CMK (cell line): ENCODE measurements around the gene LYL1.

Source experiments
- DNase-seq: peaks from one replicate; pipeline ENCODE4 v3.0.0-alpha.2; 2010; ENCODE audit warnings: low read depth

LYL1 gene

DNA sequence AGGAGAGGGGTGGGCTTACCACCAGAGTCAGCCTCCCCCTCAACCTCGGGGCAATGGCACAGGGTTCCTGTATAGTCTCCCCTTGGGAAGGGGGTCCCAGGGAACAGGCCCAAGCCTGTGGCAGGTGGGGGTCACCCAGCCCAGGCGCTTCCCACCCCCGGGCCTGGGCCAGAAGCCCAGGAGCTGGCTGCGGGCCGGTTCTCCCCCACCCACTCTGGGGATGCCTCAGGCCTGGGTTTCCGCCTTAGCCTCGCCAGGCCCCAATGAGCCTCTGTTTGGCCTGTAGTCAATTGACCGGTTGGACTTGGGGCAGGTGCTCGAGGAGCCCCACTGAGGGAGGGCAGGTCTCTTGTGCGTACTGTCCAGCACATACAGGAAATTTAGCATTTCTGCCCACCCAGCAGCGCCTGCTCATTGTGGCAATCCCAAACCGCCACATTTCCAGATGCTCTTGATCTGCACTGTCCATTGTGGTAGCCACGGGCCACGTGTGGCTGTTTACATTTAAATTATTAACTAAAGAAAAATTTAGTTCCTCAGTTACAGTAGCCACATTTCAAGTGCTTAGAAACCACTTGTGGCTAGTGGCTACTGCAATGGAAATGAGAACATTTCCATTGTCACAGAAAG, 9.9 kb downstream of the LYL1 start:
- no peak for DNase-seq

DNA sequence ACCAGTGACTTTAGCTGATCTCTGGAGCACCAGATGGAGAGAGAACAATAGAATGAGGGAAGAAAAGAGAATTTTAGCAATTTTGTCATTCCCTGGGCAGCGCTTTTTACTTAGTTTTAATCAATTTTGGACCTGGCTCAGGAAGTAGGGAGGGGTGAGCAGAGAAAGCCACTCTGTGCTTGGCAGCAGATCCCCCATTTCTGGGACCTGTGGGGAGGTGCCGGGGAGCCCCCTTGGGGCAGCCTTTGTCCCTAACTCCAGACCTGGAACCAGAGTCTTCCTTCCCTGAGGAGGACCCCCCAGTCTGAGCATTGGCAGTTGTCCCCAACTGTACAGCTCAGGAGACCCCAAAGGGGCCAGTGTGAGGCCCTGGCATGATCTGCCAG, 10.5 kb downstream of the LYL1 start:
- no peak for DNase-seq

GRCh38 chr19:13091400-13092157, 11.1 kb downstream of the LYL1 start:
- DNase-seq, result no peak

GRCh38 chr19:13090511-13091231, 12.0 kb downstream of the LYL1 start:
- DNase-seq, result no peak

- no peak for DNase-seq
These were observed 12.7 kb downstream of the LYL1 start for GRCh38 chr19:13089857-13090507.

DNA sequence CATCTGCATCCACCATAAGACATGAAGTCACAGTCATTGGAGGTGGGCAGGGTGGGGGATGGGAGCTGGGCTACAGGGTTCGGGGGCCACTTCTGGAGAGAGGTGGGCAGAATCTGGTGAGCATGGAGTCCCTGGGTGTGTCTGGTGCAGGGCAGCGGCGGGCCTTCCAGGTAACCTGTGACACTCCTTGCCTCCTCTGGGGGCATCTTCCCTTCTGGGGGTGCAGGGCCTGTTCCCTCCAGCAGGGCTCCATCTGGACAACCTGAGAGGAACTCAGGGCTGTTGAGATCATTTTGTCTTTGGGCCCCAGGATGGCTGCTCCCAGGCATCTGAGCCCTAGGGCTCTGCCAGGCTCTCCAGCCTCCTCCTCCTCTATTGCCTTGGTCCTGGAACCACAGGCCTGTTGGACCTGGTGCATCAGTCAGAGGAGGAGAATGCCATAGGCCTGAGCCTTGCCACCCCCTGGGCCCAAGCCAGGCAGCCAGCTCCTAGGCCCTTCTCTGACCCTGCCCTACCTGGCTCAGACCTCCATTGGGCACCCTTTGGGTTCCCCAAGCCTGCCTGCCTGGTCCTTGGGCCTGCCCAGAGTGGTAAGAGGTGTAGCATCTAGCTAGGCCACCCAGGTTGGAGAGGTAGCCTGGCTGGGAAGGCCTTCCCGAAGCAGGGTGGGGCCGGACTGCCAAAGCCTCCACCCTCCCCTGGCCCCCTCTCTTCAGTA, 13.4 kb downstream of the LYL1 start:
- no peak for DNase-seq

DNA sequence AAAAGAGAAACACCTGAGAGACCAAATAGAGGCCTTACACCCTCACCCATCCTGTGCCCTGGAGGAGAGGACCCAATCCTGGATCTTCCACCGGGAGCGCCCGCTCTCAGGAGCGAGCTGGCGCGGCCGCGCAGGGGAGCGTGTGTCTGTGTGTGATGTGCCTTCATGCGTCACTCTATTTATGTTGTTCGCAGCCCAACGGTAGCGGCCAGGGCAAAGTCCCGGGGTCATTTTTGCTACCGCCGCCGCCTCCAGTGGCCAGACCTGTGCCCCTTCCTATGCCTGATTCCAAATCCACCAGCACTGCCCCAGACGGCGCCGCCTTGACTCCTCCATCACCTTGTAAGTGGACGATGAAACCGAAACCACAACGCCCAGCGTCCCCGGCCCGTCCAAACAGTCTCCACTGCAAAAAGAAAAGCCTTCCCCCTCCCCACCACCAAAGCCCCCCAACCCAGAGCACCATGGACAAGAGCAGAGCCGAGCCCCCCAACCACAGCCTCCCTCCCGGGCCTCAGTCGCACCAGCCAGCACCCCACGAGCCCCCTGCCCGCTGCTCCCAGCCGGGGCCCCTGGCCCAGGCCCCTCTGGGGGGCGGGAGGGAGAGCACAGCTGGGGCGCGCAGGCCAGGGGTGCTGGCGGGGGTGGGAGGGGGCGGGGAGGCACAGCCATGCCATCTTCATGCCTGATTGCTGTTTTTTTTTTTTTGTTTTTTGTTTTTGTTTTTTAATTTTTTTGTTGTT, 14.7 kb downstream of the LYL1 start:
- DNase-seq, result no peak

DNA sequence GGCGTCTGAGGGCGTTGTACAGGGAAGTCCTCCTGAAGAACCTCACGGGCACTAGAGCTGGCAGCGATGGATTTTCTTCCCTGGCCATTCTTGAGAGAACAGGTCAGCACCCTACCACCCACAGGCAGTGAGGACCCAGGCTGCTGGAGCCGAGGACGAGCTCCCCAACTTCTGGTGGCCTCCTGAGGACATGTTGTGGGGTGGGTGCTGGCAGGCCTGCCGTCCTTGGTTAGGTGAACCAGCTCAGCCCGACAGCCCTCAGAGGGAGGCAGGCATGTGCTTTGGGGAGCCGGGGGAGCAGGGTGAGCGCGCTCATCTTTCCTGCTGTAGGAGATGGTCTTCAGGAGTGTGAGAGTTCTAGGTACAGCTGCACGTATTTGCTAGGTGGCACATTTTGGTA, 15.4 kb downstream of the LYL1 start:
- no peak for DNase-seq

GRCh38 chr19:13086341-13086740, 16.3 kb downstream of the LYL1 start:
- no peak for DNase-seq

- DNase-seq, result no peak
These were observed 17.0 kb downstream of the LYL1 start for GRCh38 chr19:13085666-13086065.

- no peak for DNase-seq
These were observed 19.0 kb downstream of the LYL1 start for GRCh38 chr19:13083627-13084026.

DNA sequence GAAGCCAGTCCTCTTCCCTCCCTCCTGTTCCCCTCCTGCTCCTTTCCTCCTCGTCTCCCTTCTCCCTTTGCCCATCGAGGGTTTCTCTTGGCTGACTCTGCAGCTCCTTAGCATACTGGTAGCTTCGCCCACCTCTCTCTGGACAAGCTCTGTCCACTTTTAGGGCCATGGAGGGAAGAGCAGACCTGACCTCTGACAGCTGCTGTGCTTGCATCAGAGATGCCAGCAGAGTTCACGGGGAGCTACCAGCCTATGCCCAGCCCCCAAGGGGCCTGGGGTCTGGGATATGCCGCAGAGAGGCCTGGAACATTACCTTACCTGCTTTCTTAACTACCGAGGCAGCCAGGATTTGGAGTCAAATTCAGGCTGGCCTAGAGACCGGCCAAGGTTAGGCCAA, 19.7 kb downstream of the LYL1 start:
- DNase-seq, result no peak

DNA sequence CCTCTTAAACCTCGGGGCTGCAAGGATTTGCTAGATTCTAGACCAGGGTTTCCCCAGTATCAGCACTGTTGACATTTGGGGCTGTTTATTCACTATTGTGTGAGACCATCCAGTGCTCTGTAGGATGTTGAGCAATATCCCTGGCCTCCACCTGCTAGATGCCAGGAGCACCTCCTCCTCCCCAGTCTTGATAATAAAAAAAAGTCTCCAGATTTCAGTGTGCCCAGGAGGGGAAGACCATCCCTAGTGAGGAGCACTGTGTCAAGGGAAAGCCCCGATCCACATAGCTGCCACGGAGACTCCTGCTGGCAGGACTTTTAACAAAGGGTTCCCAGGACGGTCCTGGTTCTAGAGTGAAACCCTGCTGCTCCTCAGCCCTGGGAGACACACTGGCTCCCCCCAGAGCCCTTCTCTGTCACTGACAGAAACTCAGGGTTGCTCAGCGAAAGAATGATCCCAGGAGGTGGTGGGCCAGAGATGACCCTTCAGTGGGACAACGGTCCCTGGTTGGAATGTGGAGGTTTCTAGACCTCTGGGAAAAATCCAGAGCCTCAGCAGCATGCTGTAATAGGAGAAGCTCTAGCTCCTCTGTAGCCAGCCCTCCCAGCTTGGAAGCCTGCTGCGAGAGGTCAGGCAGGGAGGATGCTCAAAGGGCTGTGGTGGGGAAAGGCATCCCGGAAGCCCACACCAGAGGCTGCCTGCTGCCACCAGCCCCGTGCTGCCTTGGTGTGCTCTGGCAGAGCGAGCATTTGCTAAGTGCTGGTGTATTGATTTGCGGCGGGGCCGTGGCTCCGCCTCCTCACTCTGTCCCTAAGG, 20.3 kb downstream of the LYL1 start:
- DNase-seq, result no peak

GRCh38 chr19:13079542-13079986, 23.1 kb downstream of the LYL1 start:
- no peak for DNase-seq

DNA sequence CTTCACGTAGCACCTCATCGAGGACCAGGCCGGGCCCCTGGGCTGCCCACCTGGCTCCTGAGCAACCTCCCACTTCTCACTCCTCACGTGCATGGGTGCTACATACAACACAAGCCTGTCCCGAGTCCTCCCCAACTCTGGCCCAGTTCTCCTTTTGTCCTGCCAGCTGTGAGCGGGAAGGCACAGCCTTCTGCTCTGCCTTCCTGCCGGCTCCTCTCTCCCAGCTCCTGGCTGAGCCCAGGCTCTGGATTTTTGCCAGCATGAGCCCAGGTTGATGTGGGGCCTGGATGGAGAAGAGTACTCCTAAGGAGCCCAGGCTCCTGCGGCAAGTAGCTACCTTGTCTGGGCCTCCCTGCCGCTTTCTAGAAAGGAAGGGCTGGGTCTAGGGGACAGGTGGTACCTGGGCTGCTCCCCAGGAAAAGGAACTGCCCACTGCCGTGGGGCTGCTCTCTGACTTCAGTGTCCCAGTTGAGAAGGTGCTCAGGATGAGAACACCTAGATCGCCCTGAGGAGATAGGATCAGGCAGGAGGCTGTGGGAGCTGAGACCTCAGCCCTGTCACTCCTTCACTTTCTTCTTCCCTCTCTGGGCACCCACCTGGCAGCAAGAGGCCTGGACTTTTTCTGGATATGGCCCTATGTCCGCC, 23.6 kb downstream of the LYL1 start:
- no peak for DNase-seq

DNA sequence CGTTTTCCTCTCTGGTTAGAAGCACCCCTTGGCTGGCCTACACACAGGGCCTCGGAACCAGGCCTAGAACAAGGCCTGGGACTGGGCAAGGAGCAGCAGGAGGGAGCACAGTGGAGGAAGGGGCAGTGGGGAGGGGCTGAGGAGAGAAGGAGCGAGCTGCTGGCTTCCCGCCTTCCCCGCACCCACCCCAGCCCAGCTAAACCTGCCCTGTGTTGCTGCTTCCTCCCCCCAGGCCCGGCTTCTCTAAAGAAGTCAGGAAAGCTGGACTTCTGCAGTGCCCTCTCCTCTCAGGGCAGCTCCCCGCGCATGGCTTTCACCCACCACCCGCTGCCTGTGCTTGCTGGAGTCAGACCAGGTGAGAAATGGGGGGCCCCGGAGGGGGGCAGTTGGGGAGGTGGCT, 24.3 kb downstream of the LYL1 start:
- no peak for DNase-seq

- no peak for DNase-seq
These were observed 25.4 kb downstream of the LYL1 start for GRCh38 chr19:13077240-13077639.

DNA sequence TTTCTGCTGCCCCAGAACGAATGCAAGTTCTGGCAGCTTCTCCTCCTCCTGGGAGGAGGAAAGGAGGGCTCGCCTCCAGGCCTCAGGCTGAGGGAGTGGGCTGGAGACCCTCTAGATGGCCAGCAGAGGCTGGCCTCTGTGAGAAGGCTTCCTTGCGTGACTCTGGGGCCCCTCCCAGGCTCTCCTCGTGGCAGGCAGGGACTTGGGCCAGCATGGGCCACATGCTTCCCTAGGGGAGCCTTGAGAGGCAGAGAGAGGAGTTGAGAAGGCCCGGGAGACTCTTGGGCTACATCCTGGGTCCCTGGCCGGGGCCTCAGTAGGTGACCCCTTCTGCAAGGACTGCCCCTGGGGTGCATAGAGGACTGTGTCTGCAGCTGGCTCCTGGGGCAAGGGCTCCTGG, 25.9 kb downstream of the LYL1 start:
- DNase-seq, result no peak

DNA sequence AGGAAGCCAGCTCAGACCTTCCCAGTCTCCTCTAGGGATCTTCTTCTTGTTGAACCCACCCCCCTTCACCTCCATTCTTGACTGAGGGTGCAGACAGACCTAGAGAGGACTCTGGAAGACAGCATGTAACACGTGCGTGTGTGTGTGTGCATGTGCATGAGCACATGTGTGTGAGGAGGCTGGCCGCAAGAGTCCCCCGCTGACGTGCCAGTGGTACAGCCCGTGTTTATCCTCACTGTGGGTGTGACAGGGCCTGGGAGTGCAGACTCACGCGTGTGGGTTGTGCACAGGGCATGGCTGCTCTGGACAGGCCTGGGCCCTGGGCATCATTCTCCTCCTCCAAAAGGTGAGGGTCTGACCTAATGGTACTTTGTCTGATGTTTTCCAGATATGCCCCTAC, 26.3 kb downstream of the LYL1 start:
- DNase-seq, result no peak

DNA sequence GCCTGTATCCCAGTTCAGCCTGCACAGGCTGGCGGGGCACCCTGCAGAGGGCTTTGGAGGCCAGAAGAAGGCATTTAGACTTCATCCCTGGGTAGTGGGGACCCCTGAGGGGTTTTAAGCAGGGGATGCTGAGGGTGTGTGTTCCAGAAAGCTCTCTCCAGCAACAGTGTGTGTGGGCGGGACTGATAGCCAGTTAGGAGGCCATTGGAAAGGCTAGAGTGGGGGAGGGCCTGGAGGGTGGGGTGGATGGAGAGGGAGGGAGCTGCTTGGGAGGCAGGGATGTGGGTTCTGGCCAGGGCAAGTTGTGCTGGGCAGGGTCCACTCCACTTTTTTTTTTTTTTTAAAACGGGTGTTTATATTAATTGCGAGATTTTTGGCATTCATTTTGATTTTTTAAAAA, 28.3 kb downstream of the LYL1 start:
- DNase-seq, result no peak
